ENCODE measurements around the gene RBM42. TPM values are rescaled to one million over a fixed set of nuclear protein-coding genes. Genes with fewer than 3 reads are reported as not detected.

RBM42 gene
- polyA plus RNA-seq, 2 of the 4 experiments (the other 2 are of a cell fraction), result 80.4 to 128 TPM

GRCh38 chr19:35621708-35622107, 7.1 kb upstream of the RBM42 start:
- Histone ChIP-seq H3K9me3 (no peaks in the 10 kb centered on the region), H3K4me3 (no peak overlapping the region), H3K4me1 (no peaks in the 10 kb centered on the region), H3K27ac (no peak overlapping the region), H3K4me2 (no peak overlapping the region)
- FAIRE-seq (no peak), DNase-seq (ENCODE audit: low read depth in 1 of 2, low spot score in 1 of 2) (no peak), ATAC-seq (no peak)
- TF ChIP-seq EP300 (IDR thresholded peaks at IDR 0.05) (no peak), SMC3 (IDR thresholded peaks at IDR 0.05) (no peak), HOXB5 (CRISPR knock-in tag; IDR thresholded peaks at IDR 0.05) (no peak), MAX (IDR thresholded peaks at IDR 0.05) (no peak), FOSB (CRISPR knock-in tag; IDR thresholded peaks at IDR 0.05) (no peak), MAZ (IDR thresholded peaks at IDR 0.05; ENCODE audit: borderline replicate concordance, low read depth, low read length) (no peak), KDM1A (IDR thresholded peaks at IDR 0.05; ENCODE audit: low read depth) (no peak)
- WGBS (ENCODE audit: missing lambda C conversion rate), result 88% methylated on average over 9 of the region's 9 CpGs
- ChIA-PET CTCF (interaction anchor here (3.5 to 4.0 kb wide), 2 partner anchors 8 to 73 kb away, joined by 20 to 24 read pairs; partner anchors contain the start of gene HAUS5), POLR2A (interaction anchor here (0.5 to 1.1 kb wide), 2 partner anchors 9 to 54 kb away, joined by 3 to 9 read pairs; partner anchors contain the start of gene HAUS5)

GRCh38 chr19:35622750-35623149, 6.1 kb upstream of the RBM42 start:
- DNase-seq (ENCODE audit: low read depth in 1 of 2, low spot score in 1 of 2) (no peak), FAIRE-seq (no peak), ATAC-seq (no peak)
- ChIA-PET POLR2A (interaction anchor here (1.1 kb wide), 1 partner anchor 10 kb away, joined by 3 read pairs; the partner anchor contains the start of gene HAUS5), CTCF (interaction anchor here (0.6 to 4.0 kb wide), 8 partner anchors 9 to 267 kb away, joined by 3 to 24 read pairs (median 3); partner anchors contain the start of gene HAUS5)
- no peak overlapping the region for H3K27ac ChIP-seq
- TF ChIP-seq ZNF302 (CRISPR knock-in tag; IDR thresholded peaks at IDR 0.05), result no peak
- no peak for TF ChIP-seq NFE2L2 (conservative IDR thresholded peaks at IDR 0.05; ENCODE audit: low read length)
- no peak for TF ChIP-seq MAFK (IDR thresholded peaks at IDR 0.05; ENCODE audit: partially characterized antibody)
- TF ChIP-seq PHF8 (IDR thresholded peaks at IDR 0.05; ENCODE audit: borderline replicate concordance, low read depth), result no peak
- 87% methylated on average over 13 of the region's 13 CpGs for WGBS (ENCODE audit: missing lambda C conversion rate)
- no peak overlapping the region for H3K4me2 ChIP-seq
- H3K4me1 ChIP-seq, result peaks cover 1% of the 10 kb centered on the region; the same call in 1 of the 3 replicates
- H3K9me3 ChIP-seq, result no peaks in the 10 kb centered on the region
- no peak overlapping the region for H3K4me3 ChIP-seq

GRCh38 chr19:35623327-35624010, 5.4 kb upstream of the RBM42 start:
- no peak overlapping the region for H3K27ac ChIP-seq
- no peak overlapping the region for H3K4me3 ChIP-seq
- DNase-seq (ENCODE audit: low read depth in 1 of 2, low spot score in 1 of 2) (no peak), ATAC-seq (no peak), FAIRE-seq (peak; percentile 93)
- H3K9me3 ChIP-seq, result no peaks in the 10 kb centered on the region
- WGBS (ENCODE audit: missing lambda C conversion rate), result 86% methylated on average over 6 of the region's 6 CpGs
- no peak overlapping the region for H3K4me2 ChIP-seq
- CTCF ChIA-PET, result interaction anchor here (0.6 to 4.0 kb wide), 6 partner anchors 10 to 1194 kb away, joined by 3 to 24 read pairs (median 3); partner anchors contain the start of genes COX6B1 and HAUS5
- TF ChIP-seq CEBPB (IDR thresholded peaks at IDR 0.05) (no peak), SREBF2 (IDR thresholded peaks at IDR 0.05) (no peak), HOXB5 (CRISPR knock-in tag; IDR thresholded peaks at IDR 0.05) (no peak), EHF (CRISPR knock-in tag; IDR thresholded peaks at IDR 0.05) (no peak), MAX (IDR thresholded peaks at IDR 0.05) (no peak), RAD21 (conservative IDR thresholded peaks at IDR 0.05 in 1 of 2, IDR thresholded peaks at IDR 0.05 in 1 of 2) (no peak), NR3C1 (IDR thresholded peaks at IDR 0.05) (no peak), FOXS1 (CRISPR knock-in tag; IDR thresholded peaks at IDR 0.05) (no peak), FOSB (CRISPR knock-in tag; IDR thresholded peaks at IDR 0.05) (no peak), ZSCAN20 (CRISPR knock-in tag; IDR thresholded peaks at IDR 0.05) (no peak), HES2 (IDR thresholded peaks at IDR 0.05) (no peak)
- POLR2A ChIA-PET, result interaction anchor here (0.7 kb wide), 1 partner anchor 28 kb away, joined by 6 read pairs; no protein-coding TSS in a partner anchor
- peaks cover 5% of the 10 kb centered on the region; the same call in 1 of the 3 replicates for H3K4me1 ChIP-seq

- ATAC-seq, result no peak
- ChIA-PET POLR2A (interaction anchor here (0.9 to 2.0 kb wide), 2 partner anchors 16 to 20 kb away, joined by 3 to 10 read pairs; no protein-coding TSS in a partner anchor), CTCF (interaction anchor here (1.0 to 1.5 kb wide), 3 partner anchors 15 to 133 kb away, joined by 3 to 4 read pairs (median 3); no protein-coding TSS in a partner anchor)
Observed at GRCh38 chr19:35628264-35628564, 622 bp upstream of the RBM42 start.

More at GRCh38 chr19:35628264-35628564, 622 bp upstream of the RBM42 start:
- FAIRE-seq (peak; percentile 18), DNase-seq (ENCODE audit: low read depth in 1 of 2, low spot score in 1 of 2) (no peak)
- peak overlapping the region; percentile 81 for H3K4me2 ChIP-seq
- peak overlapping the region; percentile 74 to 85 for H3K27ac ChIP-seq
- WGBS (ENCODE audit: missing lambda C conversion rate), result 40% methylated on average over 9 of the region's 9 CpGs
- TF ChIP-seq RFX5 (IDR thresholded peaks at IDR 0.05), result no peak
- no peak for TF ChIP-seq KDM5A (IDR thresholded peaks at IDR 0.05)
- no peak for TF ChIP-seq MAX (IDR thresholded peaks at IDR 0.05)
- TF ChIP-seq TP53 (CRISPR knock-in tag; IDR thresholded peaks at IDR 0.05), result no peak
- no peak for TF ChIP-seq CHD4 (IDR thresholded peaks at IDR 0.05; ENCODE audit: borderline replicate concordance)
- TF ChIP-seq FOXS1 (CRISPR knock-in tag; IDR thresholded peaks at IDR 0.05), result no peak
- TF ChIP-seq KDM1A (IDR thresholded peaks at IDR 0.05; ENCODE audit: low read depth), result no peak
- no peak for TF ChIP-seq EHF (CRISPR knock-in tag; IDR thresholded peaks at IDR 0.05)
- TF ChIP-seq HOXB5 (CRISPR knock-in tag; IDR thresholded peaks at IDR 0.05), result no peak
- peaks cover 14% of the 10 kb centered on the region; the same call in 2 of the 3 replicates for H3K4me1 ChIP-seq
- H3K4me3 ChIP-seq, result peak overlapping the region; percentile 79
- H3K9me3 ChIP-seq, result no peaks in the 10 kb centered on the region

All from A549 (cell line).